Liver (tissue), 3 donors: Measurements from ENCODE around the gene MYO3B.

ENCODE experiments used
- CTCF ChIP-seq: fragments of 150-350 bp; IDR thresholded peaks from 2 replicates; pipeline ENCODE4 v1.5.1; 2017; ENCODE audit warnings: improper control_type of control experiment, low read depth, low read length; ENCODE audit not compliant: missing input control
- EGR1 ChIP-seq, 2 donors: IDR thresholded peaks; 2 replicates each; pipeline ENCODE4 v1.6.1; 2016 to 2018; ENCODE audit warnings: antibody characterized with exemption in 2 of 2, low read depth in 2 of 2
- FOXA1 ChIP-seq: IDR thresholded peaks from 2 replicates; pipeline ENCODE4 v1.6.1; 2016; ENCODE audit warnings: antibody characterized with exemption
- JUND ChIP-seq, 2 donors: IDR thresholded peaks; 2 replicates each; pipeline ENCODE4 v1.6.1; 2016; ENCODE audit warnings: antibody characterized with exemption in 2 of 2
- RAD21 ChIP-seq, 2 donors: IDR thresholded peaks; 2 replicates each; pipeline ENCODE4 v1.6.1; 2016; ENCODE audit warnings: antibody characterized with exemption in 2 of 2, mild to moderate bottlenecking in 2 of 2
- REST ChIP-seq: IDR thresholded peaks from 2 replicates; pipeline ENCODE4 v1.6.1; 2016; ENCODE audit warnings: antibody characterized with exemption, mild to moderate bottlenecking
- RXRA ChIP-seq, 2 donors: IDR thresholded peaks; 2 replicates each; pipeline ENCODE4 v1.6.1; 2017 to 2018; ENCODE audit warnings: antibody characterized with exemption in 2 of 2, mild to moderate bottlenecking in 1 of 2
- SP1 ChIP-seq: IDR thresholded peaks from 2 replicates; pipeline ENCODE4 v1.6.1; 2018; ENCODE audit warnings: antibody characterized with exemption, mild to moderate bottlenecking
- TAF1 ChIP-seq: conservative IDR thresholded peaks from 2 replicates; pipeline ENCODE4 v1.6.1; 2016; ENCODE audit warnings: antibody characterized with exemption, mild to moderate bottlenecking
- YY1 ChIP-seq: IDR thresholded peaks from 2 replicates; pipeline ENCODE4 v1.6.1; 2016; ENCODE audit warnings: antibody characterized with exemption, mild to moderate bottlenecking
- donor health status: healthy.
- donor health status: healthy.

- TF ChIP-seq YY1 (no peak), RXRA (IDR thresholded peaks at IDR 0.05) (no peak), EGR1 (IDR thresholded peaks at IDR 0.05; ENCODE audit: low read depth in 2 of 2) (no peak), CTCF (no peak), REST (no peak), RAD21 (IDR thresholded peaks at IDR 0.05) (no peak), FOXA1 (no peak), JUND (IDR thresholded peaks at IDR 0.05) (no peak), TAF1 (no peak), SP1 (no peak)
These were observed 76.4 kb downstream of the MYO3B start for GRCh38 chr2:170254293-170254732.
